Stimulated activated CD4-positive, alpha-beta T cell treated with anti-CD3 and anti-CD28 coated beads, Interleukin-4, amount 100 ng/mL, for 4 hours (primary cell): ENCODE results near the gene RABEP1.
A peak's percentile ranks its signal among the peaks of the same experiment; 100 is the strongest.
"Not testable (repeated sequence)": the region's sequence is repeated elsewhere in the genome, so short reads cannot be mapped to it uniquely, and the experiment has no call there.

Source experiments
- DNase-seq, 2 experiments: peaks; one replicate each; pipeline ENCODE4 v3.0.0-alpha.2; 2020

RABEP1 gene

DNA sequence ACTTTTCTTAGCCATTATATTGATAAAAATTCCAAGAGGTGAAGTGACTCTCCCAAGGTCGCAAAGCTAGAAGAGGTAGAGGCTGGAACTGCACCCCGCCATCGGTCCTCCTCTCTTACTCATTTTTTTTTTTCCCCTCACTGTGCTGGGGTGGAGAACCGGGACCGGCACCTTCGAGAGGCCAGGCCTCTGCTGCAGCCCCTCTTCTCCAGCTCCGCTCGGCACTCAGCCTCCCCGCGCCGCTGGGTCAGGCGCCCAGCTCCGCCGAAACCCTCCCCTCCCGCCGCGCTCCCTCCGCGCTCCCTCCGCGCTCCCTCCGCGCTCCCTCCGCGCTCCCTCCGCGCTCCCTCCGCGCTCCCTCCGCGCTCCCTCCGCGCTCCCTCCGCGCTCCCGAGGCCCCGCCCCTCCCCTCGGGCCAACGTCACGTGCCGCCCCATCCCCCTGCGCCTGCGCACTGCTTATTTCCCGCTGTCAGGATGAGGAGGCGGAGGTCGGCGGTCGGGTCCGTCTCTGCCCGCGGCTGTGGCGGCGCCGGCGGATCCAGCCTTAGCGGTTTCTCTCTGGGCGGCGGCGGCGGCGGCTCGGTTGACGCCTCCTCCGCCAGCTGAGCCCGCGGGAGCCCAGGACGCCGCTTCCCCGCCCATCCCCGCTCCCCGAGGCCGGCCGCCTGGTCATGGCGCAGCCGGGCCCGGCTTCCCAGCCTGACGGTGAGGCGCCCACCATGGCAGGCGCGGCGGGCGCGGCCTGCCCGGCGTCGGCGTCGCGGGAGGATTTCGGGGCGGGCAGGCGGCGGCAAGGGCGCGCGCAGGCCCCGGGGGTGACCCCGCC is at the start of gene RABEP1:
Gene RABEP1 (plus strand): TSS at position 471 of the 828 bp plus-strand sequence. CDS start 203 bp downstream, at position 674.
- DNase-seq = peak; percentile 89 to 95

GRCh38 chr17:5233492-5233891 is 48.6 kb upstream of the RABEP1 start:
- DNase-seq = not testable (repeated sequence)

DNA sequence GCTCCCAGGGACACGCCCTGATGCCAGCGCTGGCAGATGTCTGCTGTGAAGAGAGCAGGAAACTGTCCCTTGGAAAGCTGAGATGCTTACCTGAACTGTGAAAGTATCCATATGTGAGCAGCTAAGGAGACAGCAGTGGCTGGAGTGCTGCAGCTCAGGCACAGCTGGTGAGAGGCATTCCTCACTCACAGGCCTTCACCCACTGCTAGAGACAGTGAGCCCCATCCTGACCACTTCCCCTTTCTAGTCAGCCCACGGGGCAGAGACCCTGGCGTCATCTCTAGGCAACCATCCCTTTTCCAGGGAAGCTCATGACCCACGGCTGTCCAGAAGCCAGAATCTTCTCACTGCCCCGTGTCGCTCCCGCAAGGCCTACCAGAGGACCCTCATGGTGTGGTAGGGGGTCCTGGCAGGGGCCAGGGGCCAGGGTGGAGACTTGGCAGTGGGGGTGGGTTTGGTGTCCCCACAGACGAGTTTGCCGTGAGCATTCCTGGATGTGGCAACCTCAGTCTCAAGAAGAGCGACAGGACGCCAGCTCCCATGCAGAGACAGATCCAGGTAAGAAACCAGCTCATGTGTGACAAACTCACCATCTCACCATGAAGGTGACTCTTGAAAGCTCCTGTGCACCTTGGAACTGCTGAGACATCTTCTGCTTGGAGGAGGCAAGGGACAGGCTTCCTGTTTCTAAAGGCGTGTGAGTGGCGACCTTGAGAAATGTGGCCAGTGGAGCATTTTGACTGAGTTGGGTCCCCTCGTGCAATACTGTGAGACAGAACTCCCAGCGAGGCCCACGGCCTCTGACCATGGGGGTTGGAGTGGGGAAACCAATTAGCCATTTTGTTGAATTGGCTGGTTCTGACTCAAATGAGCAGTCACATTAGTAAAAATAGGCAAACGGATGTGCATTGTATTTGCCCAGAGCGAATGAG is 47.2 kb upstream of the RABEP1 start, which contains the start of gene SCIMP:
Gene SCIMP (minus strand): TSS at position 216 of the 932 bp plus-strand sequence. CDS start 105 bp downstream, at position 111.
- DNase-seq = no peak

DNA sequence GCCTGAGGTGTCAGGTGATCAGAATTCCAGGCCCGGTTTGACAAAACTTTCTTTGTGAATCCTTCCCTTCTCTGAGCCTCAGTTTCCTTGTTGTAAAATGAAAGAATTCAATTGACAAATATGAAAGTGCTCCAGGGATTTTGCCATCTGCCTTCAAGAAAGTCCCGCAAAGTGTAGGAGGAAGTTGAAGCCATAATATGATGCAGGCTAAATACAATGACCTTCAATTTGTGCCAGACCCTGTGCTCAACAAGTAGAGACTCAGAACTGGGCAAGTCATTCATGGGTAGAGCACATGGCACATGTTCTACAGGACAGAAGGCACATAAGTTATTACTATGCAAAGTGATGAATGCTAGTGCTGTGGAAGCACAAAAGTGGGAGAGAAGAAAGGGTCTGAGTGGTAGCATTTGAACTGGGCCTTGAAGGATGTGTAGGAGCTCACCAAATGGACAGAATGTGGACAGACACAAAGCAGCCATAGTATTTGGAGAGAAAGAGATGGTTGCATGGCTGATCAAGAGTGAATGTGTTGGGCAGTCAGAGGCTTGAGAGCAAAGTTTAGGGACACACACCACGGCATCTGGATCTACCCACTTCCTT is 45.0 kb upstream of the RABEP1 start:
- no peak for DNase-seq

DNA sequence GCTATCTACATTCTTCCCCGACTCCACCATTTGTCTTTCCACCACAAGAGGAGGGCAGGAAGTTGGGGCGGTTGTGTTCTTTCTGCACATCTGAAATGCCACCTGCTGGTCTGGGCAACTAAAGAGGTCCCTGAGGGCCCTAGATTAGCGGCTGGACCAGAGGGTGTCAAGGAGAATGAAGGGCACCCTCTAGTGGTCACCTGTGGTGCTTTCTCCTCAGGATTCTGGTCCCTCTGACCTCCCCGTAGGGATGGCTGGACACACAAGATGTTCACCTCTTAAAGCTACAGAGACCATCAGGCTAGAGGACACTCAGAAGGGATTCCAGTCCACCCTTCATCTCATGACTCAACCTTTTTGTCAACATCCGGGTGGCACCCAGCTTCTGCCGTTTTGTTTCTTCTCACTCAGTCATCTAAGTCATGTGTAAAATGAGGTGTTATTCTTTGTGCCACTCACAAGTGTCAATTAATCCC is 44.5 kb upstream of the RABEP1 start:
- no peak for DNase-seq

DNA sequence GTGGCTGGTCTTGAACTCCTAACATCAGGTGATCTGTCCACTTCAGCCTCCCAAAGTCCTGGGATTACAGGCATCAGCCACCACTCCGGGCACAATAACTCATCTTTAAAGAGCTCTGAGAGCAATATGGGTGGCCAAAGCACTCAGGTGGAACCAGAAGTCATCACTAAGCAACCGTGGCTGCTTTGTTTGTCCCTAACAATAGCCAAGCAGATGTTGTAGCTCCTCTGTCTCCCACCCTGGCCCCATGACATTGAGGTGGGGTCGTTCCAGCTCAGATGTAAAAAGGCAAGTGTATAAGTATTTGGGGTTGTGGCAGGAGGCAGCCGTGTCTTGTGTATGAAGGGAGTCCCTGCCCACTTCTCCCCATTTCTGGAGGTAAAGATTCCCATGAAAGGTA is 43.8 kb upstream of the RABEP1 start:
- no peak for DNase-seq

DNA sequence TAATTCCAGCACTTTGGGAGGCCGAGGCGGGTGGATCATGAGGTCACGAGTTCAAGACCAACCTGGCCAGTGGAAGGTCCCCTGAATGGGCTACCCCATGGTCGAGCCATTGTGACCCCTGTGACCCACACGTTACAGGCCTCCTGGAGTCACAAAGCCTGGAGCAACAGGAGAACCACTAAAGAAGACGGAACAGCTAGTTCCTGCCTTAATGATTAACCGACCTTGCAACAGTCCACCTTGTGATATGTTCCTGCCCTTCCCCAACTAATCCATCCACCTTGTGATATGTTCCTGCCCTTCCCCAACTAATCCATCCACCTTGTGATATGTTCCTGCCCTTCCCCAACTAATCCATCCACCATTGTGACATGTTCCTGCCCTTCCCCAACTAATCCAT is 42.3 kb upstream of the RABEP1 start:
- DNase-seq = not testable (repeated sequence)

GRCh38 chr17:5241861-5242671 is 40.0 kb upstream of the RABEP1 start:
- no peak for DNase-seq

- DNase-seq = no peak
Measured at GRCh38 chr17:5247621-5248020, 34.5 kb upstream of the RABEP1 start.

GRCh38 chr17:5248821-5249479 is 33.1 kb upstream of the RABEP1 start:
- DNase-seq = no peak

DNA sequence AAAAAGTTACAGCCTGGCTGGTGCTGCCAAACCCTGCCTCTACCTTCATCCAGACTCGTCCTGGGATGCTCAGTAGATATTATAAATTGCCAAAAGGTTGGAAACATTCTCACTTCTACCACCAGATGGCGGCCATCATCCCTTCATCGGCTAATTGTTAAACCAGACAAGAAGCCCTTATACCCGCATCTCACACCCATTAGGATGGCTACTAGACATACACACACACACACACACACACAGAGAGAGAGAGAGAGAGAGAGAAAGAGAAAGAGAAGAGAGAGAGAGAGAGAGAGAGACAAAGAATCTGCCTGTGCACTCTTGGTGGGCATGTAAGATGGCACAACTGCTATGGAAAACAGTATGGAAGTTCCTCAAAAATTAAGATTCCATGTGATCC is 32.5 kb upstream of the RABEP1 start:
- peak; percentile 39 to 55 for DNase-seq

DNA sequence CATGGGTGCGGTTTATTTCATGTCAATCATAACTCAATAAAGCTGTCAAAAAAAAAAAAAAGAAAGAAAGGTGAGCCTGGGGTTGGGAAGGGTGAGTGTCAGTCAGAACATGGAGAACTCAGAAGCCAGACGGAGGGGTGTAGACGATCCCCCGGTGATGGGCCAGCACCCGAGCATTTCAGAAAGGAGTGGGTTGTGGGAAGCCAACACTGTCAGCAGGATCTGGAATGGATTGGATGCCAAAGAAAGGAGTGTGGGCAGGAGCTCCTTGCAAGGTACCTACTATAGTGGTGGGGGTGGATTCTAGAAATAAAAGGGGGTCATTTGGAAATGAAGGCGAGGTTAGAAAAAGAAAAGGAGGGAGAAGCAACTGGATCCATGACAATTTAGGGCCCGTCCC is 27.7 kb upstream of the RABEP1 start:
- no peak for DNase-seq

DNA sequence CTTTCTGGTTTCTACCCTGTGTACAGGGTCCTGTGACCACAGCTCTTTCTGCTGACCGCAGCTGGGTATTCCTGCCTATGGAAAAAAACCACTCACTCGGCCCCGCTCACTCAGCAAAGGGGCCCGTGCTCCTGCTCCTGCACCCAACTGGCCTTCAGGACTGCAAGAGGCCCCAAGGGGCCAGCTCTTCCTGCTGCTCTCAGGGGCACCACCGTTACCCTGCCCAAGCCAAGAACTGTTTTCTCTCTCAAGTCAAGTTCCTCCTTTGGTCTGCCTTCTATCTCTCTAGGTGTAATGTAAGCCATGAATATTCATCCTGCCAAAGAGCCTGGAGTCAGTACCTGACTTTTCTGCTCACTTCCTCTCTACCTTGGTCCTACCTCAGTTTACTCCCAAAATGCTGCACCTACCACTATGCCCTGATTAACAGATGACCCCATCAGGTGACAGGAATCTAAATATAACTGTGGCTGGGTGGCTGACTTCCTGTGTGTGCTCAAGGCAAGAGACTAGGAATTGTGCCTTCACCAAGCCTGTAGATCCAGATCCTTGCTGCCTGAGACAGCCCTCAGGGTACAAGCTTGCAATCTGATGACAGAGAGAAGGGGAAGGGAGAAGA is 27.1 kb upstream of the RABEP1 start:
- no peak for DNase-seq

GRCh38 chr17:5257124-5257523 is 25.0 kb upstream of the RABEP1 start:
- no peak for DNase-seq

- no peak for DNase-seq
Measured at GRCh38 chr17:5260542-5260941, 21.5 kb upstream of the RABEP1 start.

DNA sequence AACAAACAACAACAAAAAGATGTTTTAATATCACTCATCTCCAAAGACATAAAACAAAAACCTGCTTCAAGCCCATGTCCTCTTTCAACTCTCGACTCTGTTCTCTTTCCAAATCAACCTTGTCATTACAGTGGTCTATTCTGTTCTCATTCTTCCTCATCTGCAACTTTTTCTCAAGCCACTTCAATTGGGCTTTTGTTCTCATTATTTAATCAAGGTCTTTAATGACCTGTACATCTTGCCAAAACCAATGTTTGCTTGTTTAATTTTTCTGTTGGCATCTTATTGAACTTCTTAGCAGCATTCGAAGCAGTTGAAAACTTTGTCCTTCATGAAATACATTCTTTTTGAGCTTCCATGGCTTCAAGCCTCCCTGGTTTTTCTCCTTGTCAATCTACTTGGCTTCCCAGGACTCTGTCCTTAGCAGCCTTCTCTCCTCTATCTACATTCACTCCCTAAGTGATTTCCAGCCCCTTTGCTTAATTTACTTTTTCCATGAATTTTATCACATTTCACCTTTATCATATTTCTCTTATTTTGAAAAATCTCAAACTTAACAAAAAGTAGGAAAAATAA is 19.6 kb upstream of the RABEP1 start:
- DNase-seq = no peak

DNA sequence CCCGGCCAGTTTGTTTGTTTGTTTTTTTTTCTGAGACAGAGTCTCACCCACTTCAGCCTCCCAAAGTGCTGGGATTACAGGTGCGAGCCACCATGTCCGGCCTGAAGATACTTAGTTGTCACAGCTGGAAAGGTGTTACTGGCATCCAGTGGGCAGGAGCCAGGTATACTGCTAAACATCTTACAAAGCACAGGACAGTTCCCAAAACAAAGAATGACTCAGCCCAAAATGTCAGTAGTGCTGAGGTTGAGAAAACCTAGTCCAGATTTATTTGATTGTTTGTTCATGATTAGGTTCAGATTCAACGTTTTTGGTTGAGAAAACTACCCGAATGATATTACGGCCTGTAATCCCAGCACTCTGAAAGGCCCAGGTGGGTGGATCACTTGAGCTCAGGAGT is 18.6 kb upstream of the RABEP1 start:
- no peak for DNase-seq

GRCh38 chr17:5264893-5265292 is 17.2 kb upstream of the RABEP1 start:
- no peak for DNase-seq

GRCh38 chr17:5269241-5269960 is 12.7 kb upstream of the RABEP1 start:
- no peak for DNase-seq

DNA sequence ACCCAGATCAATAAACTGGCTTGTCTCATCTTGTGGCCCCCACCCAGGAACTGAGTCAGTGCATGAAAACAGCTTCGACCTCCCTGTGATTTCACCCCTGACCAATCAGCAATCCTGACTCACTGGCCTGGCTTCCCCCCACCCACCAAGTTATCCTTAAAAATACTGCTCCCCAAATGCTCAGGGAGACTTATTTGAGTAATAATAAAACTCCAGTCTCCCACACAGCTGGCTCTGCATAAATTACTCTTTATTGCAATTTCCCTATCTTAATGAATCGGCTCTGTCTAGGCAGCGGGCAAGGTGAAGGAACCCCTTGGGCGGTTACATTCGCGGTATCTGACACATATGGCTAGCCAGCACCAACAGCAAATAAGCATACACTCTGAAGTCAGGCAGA is 9.8 kb upstream of the RABEP1 start:
- no peak for DNase-seq
